Activated CD4-positive, alpha-beta T cell treated with anti-CD3 and anti-CD28 coated beads, Interleukin-2, amount 50 U/mL, for 24 hours (primary cell): ENCODE measurements around the gene KRTAP3-3.

Experiments
- DNase-seq, 2 donors: peaks; one replicate each; pipeline ENCODE4 v3.0.0-alpha.2; 2020; ENCODE audit warnings: low read depth in 1 of 2, low spot score in 1 of 2

KRTAP3-3 gene

GRCh38 chr17:40961591-40961990 lies 32.4 kb downstream of the KRTAP3-3 start:
- DNase-seq: no peak

GRCh38 chr17:40960144-40960543 lies 33.8 kb downstream of the KRTAP3-3 start:
- DNase-seq: no peak

- no peak for DNase-seq
Observed at GRCh38 chr17:40958086-40958953, 35.6 kb downstream of the KRTAP3-3 start.

- no peak for DNase-seq
Observed at GRCh38 chr17:40956401-40957254, 37.3 kb downstream of the KRTAP3-3 start.

- DNase-seq: no peak
Observed at GRCh38 chr17:40953881-40954280, 40.1 kb downstream of the KRTAP3-3 start.

- DNase-seq: no peak
Observed at GRCh38 chr17:40952661-40953060, 41.3 kb downstream of the KRTAP3-3 start.

GRCh38 chr17:40952154-40952553 lies 41.8 kb downstream of the KRTAP3-3 start:
- no peak for DNase-seq

GRCh38 chr17:40951011-40951622 lies 42.8 kb downstream of the KRTAP3-3 start:
- no peak for DNase-seq

GRCh38 chr17:40950176-40950575 lies 43.8 kb downstream of the KRTAP3-3 start:
- DNase-seq: no peak

GRCh38 chr17:40949418-40949817 lies 44.5 kb downstream of the KRTAP3-3 start:
- DNase-seq: no peak

- no peak for DNase-seq
Observed at GRCh38 chr17:40947929-40948328, 46.0 kb downstream of the KRTAP3-3 start.

GRCh38 chr17:40945414-40945813 lies 48.5 kb downstream of the KRTAP3-3 start:
- DNase-seq: no peak

GRCh38 chr17:40944531-40944930 lies 49.4 kb downstream of the KRTAP3-3 start:
- DNase-seq: no peak
